Transverse colon (tissue), 3 donors: ENCODE results near the gene PPIL3.

ENCODE experiments used
- POLR2A ChIP-seq: fragments of 450-650 bp; IDR thresholded peaks from one replicate; pipeline ENCODE4 v1.6.1; 2016; ENCODE audit warnings: antibody characterized with exemption, mild to moderate bottlenecking, moderate library complexity
- POLR2AphosphoS5 ChIP-seq, 3 donors: sonication (generic); formaldehyde crosslinking; IDR thresholded peaks; one replicate each; pipeline ENCODE4 v1.6.1; 2016; ENCODE audit warnings: antibody characterized with exemption in 3 of 3

- no peak for TF ChIP-seq POLR2AphosphoS5 (IDR thresholded peaks at IDR 0.05)
- TF ChIP-seq POLR2A, result no peak
Measured at GRCh38 chr2:200821686-200822245, 67.1 kb downstream of the PPIL3 start.
